D721Med (cell line): Measurements from ENCODE around the gene ARV1.
"Not testable (repeated sequence)": the region's sequence is repeated elsewhere in the genome, so short reads cannot be mapped to it uniquely, and the experiment has no call there.

ENCODE experiments used
- DNase-seq: peaks from one replicate; pipeline ENCODE4 v3.0.0; 2011; ENCODE audit warnings: low spot score; ENCODE audit not compliant: insufficient read length
- FAIRE-seq: peaks from 2 replicates; lab custom pipeline; 2011; peaks lifted over from hg19 to GRCh38; lab: Jason Lieb, UNC
- CTCF ChIP-seq: IDR thresholded peaks from 2 replicates; pipeline ENCODE4 v1.5.1; 2012; ENCODE audit warnings: mild to moderate bottlenecking, control low read depth; ENCODE audit not compliant: insufficient read depth; ENCODE audit errors: missing control alignments

The ARV1 gene

DNA sequence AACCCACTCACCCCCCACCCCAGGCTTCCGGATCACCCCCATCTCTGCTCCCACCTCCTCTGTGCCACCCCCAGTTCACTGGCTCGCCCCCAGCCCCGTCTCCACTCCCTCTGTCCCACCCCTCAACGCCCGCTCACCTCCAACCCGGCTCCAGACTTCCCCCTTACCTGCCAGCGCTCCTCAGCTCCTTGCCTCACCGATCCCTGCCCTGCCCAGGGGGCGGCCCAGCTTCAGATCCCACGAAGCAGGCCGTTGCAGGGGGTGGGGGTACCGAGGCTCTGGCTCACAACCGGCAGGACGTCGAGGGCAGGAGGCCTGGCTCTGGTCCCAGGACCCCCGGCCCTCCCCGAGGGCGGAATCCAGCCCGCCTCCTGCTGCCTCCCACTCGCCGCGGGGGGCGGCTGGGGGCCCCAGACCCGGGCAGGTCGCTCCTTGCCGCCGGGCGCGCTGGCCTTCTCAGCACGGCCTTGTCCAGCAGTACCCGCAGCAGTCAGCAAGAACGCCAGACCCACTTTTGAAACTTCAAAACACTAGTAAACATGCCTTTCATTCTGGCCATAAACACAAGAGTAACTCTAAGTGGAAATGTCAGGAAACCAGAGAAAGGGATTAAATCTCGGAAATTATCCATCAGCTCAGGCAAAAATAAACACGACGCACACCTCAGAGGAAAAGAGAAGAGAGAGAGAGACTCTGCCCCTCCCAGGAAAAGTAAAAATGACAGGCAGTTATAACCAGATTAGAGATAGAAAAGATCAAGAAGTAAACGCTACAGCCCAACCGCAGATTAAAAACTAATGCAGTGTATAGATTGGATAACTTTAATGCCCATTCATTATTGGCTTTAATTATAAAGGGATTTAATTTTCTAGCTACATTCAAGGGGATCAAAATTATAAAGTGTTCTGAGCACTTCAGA lies 62.2 kb downstream of the ARV1 start:
- DNase-seq (peak; percentile 60), FAIRE-seq (peak; percentile 97)

DNA sequence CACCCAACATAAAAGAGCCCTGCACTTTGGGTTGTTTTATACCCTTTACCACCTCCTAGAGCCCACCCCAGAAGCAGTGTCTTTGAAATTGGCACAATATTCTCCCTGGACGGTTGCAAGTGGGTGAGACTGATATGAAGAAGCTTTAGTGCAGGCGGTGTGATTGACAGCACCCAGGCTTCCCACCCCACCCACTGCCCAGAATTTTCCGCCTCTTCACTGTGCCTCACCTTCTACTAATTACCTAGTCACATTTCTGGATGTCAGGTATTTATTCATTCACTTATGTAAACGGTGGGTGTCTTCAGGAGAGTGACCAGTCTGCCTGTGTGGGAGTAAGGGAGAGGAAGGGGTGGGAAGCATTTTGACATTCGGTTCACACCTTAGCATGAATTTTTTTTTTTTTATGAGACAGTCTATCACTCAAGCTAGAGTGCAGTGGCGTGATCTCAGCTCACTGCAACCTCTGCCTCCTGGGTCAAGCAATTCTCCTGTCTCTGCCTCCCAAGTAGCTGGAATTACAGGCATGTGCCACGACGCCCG lies 62.9 kb downstream of the ARV1 start:
- FAIRE-seq (no peak), DNase-seq (no peak)
- no peak for TF ChIP-seq CTCF

More for the DNA sequence above, 62.2 kb downstream of the ARV1 start:
- no peak for TF ChIP-seq CTCF

- no peak for TF ChIP-seq CTCF
- FAIRE-seq (no peak), DNase-seq (no peak)
These were observed 65.7 kb downstream of the ARV1 start for GRCh38 chr1:231044588-231044987.

DNA sequence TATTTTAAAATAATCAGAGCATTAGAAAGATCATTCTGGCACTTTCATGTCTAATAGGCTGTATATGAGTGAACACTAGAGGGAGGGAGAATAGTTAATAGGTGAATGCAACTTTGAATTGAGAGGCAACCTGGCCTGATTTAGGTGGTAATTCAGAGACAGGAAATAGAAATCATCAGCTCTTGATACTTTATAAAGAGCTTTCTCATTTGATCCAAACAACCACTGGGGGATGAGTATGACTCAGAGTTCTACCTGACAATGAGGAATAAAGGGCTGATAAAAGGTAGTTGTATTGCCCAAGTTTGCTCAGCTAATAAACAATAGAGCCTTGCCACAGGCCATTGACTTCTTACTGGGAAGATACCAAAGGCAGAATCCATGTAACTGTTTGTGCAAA lies 66.4 kb downstream of the ARV1 start:
- no peak for TF ChIP-seq CTCF
- no peak for FAIRE-seq
- no peak for DNase-seq

DNA sequence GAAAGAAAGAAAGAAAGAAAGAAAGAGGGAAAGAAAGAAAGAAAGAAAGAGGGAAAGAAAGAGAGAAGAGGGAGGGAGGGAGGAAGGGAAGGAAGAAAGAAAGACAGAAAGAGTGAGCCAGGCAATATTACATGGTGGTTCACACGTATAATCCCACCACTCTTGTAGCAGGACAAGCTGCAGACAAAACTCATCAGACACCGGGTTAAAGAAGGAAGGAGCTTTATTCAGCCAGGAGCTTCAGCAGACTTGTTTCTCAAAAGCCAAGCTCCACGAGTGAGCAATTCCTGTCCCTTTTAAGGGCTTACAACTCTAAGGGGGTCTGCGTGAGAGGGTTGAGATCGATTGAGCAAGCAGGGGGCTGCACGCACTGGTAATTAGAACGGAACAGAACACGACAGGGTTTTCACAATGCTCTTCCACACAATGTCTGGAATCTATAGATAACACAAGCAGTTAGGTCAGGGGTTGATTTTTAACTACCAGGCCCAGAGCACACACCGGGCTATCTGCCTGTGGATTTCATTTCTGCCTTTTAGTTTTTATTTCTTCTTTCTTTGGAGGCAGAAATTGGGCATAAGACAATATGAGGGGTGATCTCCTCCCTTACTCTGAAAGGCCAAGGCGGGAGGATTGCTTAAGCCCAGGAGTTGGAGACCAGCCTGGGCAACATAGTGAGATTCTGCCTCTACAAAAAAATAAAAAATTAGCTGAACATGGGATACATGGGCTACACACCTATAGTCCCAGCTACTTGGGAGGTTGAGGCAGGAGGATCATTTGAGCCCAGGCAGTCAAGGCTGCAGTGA lies 67.2 kb downstream of the ARV1 start:
- FAIRE-seq, DNase-seq: not testable (repeated sequence)

GRCh38 chr1:231046730-231047395 lies 68.0 kb downstream of the ARV1 start:
- no peak for FAIRE-seq
- no peak for TF ChIP-seq CTCF
- no peak for DNase-seq

GRCh38 chr1:231047529-231047928 lies 68.6 kb downstream of the ARV1 start:
- FAIRE-seq, DNase-seq: not testable (repeated sequence)

GRCh38 chr1:231048419-231048818 lies 69.5 kb downstream of the ARV1 start:
- not testable (repeated sequence) for FAIRE-seq, DNase-seq
